HT-29 (cell line): ENCODE measurements around the gene DSTYK. TPM values are rescaled to one million over a fixed set of nuclear protein-coding genes. Genes with fewer than 3 reads are reported as not detected.

Experiments used
- DNase-seq: peaks from one replicate; pipeline ENCODE4 v3.0.0-alpha.2; 2015; ENCODE audit warnings: low spot score
- total RNA-seq: library from RNA; depleted of rRNA; stranded (reverse); fragments of >200 nt; shearing (Covaris generic); gene quantifications from 2 replicates; pipeline ENCODE4 v1.2.3, GENCODE V29; 2014; rRNA removed

The DSTYK gene, protein sequence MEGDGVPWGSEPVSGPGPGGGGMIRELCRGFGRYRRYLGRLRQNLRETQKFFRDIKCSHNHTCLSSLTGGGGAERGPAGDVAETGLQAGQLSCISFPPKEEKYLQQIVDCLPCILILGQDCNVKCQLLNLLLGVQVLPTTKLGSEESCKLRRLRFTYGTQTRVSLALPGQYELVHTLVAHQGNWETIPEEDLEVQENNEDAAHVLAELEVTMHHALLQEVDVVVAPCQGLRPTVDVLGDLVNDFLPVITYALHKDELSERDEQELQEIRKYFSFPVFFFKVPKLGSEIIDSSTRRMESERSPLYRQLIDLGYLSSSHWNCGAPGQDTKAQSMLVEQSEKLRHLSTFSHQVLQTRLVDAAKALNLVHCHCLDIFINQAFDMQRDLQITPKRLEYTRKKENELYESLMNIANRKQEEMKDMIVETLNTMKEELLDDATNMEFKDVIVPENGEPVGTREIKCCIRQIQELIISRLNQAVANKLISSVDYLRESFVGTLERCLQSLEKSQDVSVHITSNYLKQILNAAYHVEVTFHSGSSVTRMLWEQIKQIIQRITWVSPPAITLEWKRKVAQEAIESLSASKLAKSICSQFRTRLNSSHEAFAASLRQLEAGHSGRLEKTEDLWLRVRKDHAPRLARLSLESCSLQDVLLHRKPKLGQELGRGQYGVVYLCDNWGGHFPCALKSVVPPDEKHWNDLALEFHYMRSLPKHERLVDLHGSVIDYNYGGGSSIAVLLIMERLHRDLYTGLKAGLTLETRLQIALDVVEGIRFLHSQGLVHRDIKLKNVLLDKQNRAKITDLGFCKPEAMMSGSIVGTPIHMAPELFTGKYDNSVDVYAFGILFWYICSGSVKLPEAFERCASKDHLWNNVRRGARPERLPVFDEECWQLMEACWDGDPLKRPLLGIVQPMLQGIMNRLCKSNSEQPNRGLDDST
- 1.2 and 1.7 TPM in 2 replicates for total RNA-seq

GRCh38 chr1:205211169-205211838 is at the start of gene DSTYK:
TSS of gene DSTYK (minus strand) at chr1:205211702. CDS start at chr1:205211535, 167 bp downstream.
- peak; percentile 93 for DNase-seq

- DNase-seq, result no peak
Measured at GRCh38 chr1:205259998-205260397, 48.5 kb upstream of the DSTYK start.

- DNase-seq, result no peak
Measured at GRCh38 chr1:205259324-205259832, 47.9 kb upstream of the DSTYK start.

- DNase-seq, result no peak
Measured at GRCh38 chr1:205258719-205259118, 47.2 kb upstream of the DSTYK start.

DNA sequence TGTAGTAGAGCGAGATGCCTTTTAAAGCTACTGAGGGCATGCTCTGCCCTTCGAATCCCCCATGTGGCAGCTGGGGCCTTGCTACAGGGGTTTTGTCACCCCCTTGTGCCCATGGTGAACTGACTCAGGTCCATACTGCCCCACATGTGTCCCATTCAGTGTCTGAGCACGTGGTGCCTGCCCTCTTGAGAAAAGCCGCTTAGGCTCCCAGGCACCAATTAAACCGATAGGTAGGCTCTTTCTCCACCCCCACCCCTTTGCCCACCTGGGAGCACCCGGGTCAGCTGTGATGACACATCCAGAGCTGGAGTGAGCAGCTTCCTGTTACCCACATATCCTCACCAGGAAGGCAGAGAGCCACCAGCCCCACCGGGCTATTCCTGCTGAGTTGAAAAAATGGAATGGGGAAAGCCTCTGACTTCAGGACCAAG is 46.8 kb upstream of the DSTYK start:
- DNase-seq, result no peak

- DNase-seq, result no peak
Measured at GRCh38 chr1:205257735-205258134, 46.2 kb upstream of the DSTYK start.

DNA sequence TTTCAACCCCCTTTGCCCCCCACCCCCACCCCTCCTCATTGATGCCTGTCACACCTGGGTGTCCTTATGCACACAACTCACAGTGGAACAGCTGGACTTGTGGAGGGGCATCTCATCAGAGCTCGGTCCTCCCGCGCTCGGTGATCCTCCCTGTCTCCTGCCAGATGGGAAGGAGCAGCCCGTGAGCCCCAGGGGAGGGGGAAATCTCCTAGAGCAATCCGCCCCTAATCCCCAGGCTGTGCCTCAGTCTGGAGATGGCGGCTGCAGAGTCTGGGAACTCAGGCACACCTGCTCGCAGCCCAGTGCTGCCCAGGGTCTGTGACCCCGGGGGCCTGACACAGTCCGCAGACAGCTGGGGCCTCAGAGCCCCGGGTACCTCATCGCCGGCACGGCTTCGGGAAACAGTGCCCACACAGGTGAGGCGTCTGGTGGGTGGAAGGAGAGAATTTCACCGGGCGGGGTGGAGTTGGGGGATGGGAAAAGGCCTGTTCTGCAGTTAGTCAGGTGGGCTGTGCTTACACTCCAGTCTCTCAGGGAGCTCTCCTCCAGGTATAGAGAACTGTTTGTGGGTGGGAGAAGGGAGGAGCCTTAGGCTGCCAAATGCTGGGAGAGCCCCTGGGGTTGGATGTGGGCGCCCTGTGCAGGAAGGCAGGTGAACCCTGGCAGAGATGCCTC is 45.6 kb upstream of the DSTYK start:
- no peak for DNase-seq

GRCh38 chr1:205255941-205256780 is 44.7 kb upstream of the DSTYK start:
- peak; percentile 94 for DNase-seq

- DNase-seq, result no peak
Measured at GRCh38 chr1:205251576-205251975, 40.1 kb upstream of the DSTYK start.

DNA sequence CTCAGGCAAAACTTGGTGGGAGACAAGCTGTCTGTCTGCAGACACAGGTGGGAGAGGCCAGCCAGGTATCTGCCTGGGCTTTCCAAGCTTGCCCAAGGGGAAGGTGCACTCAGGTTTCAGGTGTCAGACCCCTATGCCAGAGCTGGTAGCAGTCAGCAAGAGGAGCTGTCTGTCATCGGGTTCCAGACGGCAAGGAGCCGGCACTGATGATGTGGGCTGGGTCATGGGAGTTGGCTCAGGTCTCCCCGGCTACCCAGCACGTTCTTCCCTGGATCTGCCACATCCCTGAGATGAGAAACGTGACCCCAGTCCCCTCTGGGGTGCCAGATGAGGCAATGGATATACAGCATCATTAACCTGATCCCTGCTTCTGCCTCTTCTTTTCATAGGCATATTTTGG is 39.2 kb upstream of the DSTYK start:
- DNase-seq, result no peak

- no peak for DNase-seq
Measured at GRCh38 chr1:205249651-205250050, 38.1 kb upstream of the DSTYK start.

- DNase-seq, result peak; percentile 7
Measured at GRCh38 chr1:205248793-205249601, 37.5 kb upstream of the DSTYK start.

- no peak for DNase-seq
Measured at GRCh38 chr1:205247130-205247921, 35.8 kb upstream of the DSTYK start.

GRCh38 chr1:205246351-205247119 is 35.0 kb upstream of the DSTYK start:
- no peak for DNase-seq

DNA sequence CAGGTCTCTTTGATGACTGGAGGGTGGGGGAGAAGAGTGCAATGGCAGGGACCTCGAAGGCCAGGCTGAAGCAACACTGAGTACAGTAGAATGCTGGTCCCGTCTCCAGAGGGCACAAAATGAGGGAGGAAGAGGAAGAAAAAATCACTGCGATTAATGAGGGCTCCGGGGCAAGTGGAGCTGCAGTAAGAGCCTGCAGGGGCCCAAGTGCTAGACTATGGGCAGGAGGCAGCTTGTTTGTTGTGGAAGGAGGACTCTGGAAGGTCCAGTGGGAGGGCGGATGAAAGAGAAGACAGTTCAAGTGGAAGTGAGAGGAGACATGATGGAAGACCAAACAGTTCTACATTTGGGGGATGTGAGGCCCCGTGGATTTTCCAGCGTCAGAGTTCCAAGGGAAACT is 33.6 kb upstream of the DSTYK start:
- no peak for DNase-seq

GRCh38 chr1:205244384-205244783 is 32.9 kb upstream of the DSTYK start:
- DNase-seq, result no peak

DNA sequence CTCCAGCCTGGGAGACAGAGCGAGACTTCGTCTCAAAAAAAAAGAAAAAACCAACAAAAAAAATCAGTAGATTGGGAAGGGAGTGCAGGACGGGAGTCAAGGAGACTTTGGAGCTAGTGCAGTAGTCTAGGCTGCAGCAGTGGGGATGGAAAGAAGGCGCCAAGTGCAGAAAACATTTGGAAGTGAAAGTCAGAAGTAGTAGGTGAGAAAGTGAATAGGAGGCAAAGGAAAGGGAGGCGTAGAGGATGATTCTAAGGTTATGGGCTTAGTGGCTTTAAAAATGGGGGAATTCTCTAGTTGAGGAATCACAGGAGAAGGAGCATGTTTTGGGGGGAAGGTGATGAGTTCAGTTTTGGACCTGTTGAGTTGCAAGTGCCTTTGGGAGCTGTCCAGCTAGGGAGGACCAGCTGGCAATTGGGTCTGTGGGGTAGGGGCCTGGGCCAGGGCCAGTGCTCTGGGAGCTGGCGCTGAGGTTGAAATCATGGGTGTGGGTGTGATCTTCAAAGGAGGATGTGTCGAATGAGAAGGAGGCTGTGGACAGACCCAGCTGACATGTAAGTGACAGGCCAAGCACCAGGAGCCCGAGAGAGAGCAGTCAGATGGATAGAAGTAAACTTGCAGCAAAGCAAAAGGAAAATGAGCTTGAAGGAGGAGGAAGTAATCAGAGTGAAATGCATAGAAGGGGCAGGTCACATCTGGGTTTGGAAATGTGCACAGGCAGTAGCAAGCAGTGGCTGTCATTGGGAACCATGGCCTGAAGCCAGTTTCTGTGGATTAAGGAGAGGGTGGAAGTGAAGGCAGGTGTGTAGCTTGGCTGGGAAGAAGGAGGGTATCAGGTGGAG is 32.1 kb upstream of the DSTYK start:
- no peak for DNase-seq
